GM20000 (cell line): ENCODE results near the gene CUEDC1.

Experiments
- DNase-seq: peaks from one replicate; pipeline ENCODE4 v3.0.0; 2012; ENCODE audit warnings: low spot score
- TF ChIP-seq, protein P1 (sequence below): IDR thresholded peaks from 2 replicates; pipeline ENCODE4 v1.5.1; 2012; ENCODE audit warnings: mild to moderate bottlenecking, control low read depth; ENCODE audit errors: extremely low read depth, missing control alignments

CUEDC1 gene

DNA sequence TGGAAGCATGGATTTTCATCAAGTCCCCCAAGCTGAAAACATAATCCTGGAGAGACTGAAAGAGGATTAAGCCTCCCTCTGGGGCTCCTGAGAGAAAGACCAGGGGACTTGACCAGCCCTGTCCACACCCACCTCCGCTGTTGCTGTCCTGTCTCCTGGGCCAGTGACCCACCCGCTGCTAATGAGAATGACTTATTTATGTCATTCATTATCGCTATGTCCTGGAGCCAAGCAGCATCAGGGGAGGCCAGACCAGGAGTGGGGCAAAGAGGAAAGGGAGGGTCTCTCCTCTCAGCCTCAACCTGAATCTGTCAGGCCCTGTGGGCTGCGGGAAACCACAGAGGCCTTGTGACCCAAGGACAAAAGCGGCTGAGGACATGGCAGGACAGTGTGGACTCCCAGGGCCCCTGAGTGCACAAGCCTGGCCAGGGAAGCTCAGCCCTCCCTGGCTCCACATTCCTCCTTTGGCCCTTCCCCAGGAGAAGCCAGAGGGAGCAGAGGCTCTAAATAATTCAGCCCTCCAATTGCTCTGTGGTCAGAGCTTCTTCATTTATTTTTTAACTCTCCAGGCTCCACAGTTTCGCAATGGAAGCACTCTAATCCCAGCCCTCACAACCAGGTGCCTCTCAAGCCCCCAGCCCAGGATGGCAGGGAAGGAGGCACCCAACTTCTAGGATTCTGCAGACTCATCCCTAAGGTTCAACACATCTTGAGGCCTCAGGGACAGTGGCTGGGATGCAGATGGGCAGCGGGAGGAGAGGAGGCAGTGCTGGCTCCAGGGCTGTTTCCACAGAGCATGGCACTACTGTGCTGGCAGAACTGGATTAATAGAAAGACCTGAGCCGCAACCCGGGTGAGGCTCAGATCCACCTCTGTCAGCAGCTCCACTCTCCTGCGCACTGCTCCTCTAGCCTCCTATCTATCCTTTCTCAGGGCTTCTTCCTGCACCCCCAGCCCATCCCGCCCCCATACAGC, 19.1 kb downstream of the CUEDC1 start:
- no peak for DNase-seq
- TF ChIP-seq, protein P1, sequence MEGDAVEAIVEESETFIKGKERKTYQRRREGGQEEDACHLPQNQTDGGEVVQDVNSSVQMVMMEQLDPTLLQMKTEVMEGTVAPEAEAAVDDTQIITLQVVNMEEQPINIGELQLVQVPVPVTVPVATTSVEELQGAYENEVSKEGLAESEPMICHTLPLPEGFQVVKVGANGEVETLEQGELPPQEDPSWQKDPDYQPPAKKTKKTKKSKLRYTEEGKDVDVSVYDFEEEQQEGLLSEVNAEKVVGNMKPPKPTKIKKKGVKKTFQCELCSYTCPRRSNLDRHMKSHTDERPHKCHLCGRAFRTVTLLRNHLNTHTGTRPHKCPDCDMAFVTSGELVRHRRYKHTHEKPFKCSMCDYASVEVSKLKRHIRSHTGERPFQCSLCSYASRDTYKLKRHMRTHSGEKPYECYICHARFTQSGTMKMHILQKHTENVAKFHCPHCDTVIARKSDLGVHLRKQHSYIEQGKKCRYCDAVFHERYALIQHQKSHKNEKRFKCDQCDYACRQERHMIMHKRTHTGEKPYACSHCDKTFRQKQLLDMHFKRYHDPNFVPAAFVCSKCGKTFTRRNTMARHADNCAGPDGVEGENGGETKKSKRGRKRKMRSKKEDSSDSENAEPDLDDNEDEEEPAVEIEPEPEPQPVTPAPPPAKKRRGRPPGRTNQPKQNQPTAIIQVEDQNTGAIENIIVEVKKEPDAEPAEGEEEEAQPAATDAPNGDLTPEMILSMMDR = no peak

DNA sequence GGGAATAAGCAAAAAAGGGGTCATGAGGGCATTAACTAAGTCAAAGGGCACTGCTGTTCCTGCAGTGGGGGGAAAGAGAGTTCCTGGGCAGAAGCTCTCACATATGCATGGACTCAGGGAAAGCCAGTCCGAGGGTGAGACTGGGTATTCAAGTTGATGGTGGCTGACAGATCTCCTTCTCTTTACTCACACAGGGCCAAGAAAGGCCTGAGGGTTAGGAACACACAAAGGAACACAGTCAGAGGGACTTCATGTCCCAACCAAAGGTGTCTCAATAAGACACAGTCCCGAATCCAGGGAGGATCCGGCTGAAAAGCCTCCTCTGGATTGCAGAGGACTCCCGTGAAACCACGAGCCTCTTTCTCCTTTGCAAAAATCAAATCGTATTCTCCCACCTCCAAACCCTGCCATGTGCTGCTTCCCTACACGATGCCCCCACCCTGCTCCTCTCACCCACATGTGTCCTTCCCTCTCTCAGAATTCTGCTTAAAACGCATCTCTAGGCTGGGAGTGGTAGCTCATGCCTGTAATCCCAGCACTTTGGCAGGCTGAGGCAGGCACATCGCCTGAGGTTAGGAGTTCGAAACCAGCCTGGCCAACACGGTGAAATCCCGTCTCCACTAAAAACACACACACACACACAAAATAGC, 23.6 kb downstream of the CUEDC1 start:
- TF ChIP-seq, protein P1 = no peak
- DNase-seq = no peak

DNA sequence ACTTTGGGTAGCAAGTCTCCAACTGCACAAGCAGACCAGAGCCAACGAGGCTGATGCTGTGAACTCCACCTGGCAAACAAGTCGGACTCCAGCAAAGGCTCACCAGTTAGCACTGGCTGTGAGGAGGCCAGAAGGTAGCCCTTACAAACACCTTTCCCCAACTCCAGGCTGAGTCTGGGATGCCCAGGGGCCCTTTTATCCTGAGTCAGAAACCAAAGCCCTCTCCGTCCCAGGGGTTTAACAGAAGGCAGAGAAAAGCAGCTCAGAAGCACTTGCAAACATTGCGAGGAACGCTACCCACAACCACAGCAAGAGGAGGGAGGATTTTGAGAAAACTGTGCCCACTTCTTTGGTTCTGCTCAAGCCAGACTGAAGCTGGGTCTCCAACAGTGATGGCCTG, 25.0 kb downstream of the CUEDC1 start:
- DNase-seq = no peak
- TF ChIP-seq, protein P1 = no peak

DNA sequence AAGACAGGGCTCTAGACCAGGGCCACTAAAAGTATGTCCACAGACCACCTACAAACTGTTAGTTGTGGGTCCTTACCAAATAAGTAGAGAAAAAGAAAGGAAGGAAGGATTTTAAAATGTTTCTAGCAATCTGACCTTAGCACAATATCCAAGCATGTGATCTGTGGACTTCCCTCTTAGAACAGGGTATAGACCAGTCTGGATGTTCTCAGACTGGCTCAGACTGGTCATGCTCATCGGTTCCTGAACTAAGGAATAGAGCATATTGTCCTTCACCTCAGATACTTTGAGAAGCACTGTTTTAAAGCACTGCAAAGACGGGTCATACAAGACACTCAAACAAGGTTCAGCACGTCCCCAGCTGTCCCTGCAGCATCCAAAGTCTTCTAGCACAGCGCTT, 25.8 kb downstream of the CUEDC1 start:
- TF ChIP-seq, protein P1 = no peak

DNA sequence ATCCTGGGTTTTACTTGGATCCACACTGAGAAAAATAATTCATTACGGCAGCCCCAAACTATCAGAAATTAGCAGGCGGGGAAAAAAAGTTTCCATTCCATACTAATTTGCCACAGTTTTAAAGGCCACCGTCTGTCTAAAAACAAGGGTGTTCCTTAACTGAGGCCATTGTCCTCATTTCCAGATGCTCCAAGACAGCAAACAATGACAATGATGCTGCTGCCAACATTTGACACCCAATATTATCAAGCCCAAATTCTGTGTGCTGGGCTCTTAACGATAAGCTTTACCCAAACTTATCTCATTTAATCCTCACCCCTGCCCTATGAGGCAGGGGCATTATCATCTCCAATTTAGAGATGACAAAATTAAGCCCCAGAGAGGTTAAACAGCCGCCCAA, 26.3 kb downstream of the CUEDC1 start:
- TF ChIP-seq, protein P1 = no peak
- DNase-seq = no peak

More for the DNA sequence above, 25.8 kb downstream of the CUEDC1 start:
- no peak for DNase-seq

DNA sequence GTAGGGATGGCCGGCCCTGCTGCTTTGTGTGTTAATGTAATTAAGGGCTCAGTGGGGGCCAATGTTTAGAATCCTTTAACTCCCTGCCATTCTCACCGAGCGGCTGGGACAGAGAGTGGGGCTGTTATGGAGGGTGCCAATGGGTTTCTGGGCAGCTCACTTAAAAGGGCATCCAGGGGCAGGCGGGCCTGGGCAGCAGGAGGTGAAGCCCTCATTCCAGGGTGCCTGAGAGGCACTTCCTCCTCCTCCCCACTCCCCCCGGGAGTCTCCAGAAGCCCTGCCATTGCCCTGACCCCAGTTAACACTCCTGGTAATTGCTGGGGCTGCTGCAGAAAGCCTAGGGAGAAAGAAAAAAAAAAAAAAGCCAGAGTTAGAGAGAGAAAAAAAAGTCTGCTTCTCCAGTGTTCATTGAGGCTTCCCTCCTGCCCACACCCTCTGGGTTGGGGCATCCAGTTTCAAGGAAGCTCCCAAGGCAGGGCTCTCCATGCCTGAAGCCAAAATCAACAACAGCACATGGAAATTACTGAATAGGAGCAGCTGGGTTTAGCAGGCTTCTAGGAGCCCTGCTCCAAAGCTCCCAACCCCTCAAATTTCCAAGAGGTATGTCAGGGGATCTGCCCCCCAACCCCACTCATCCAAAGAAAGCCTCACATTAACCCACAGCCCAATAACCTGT, 28.0 kb downstream of the CUEDC1 start:
- TF ChIP-seq, protein P1 = no peak
- DNase-seq = no peak

DNA sequence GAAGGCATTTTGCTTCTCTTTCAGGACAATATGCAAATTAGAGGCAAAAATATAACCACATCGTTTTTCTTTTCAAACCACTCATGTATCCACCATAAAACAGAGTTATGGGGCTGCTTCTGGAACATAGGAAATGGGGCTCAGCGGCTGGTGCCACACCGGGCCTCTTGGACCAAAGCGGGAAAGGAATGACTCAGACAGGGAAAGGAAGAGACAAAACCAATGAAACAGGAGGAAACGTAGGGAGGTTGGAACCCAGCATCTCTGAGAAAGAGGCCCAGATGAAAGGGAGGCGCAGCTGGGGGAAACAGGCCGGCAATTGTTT, 28.5 kb downstream of the CUEDC1 start:
- TF ChIP-seq, protein P1 = no peak
- no peak for DNase-seq
